HCT116 (cell line): ENCODE results near the gene PLEKHO2. TPM values are rescaled to one million over a fixed set of nuclear protein-coding genes. Genes with fewer than 3 reads are reported as not detected.
"Not testable (repeated sequence)": the region's sequence is repeated elsewhere in the genome, so short reads cannot be mapped to it uniquely, and the experiment has no call there.

Source experiments
- ATAC-seq: fragments of 200-7000 bp; cut with Tn5 transposase; 2 replicates; pipeline ENCODE4 v1.9.1; 2020; ENCODE audit warnings: mild to moderate bottlenecking, moderate library complexity
- BruUV-seq: library from RNA; stranded (reverse); fragments of 400-500 nt; replicated peaks from 2 replicates; lab custom pipeline; 2021; lab: Mats Ljungman, UMichigan
- CTCF ChIA-PET: fragments of 300-600 bp; sonication (Branson Sonifier 250); formaldehyde crosslinking; loops from one replicate; lab custom pipeline; 2021; ENCODE audit warnings: antibody characterized with exemption; lab: Charles Lee
- POLR2A ChIA-PET: fragments of 300-600, 350-600 bp; sonication (Branson Sonifier 250); formaldehyde crosslinking; loops from one replicate; lab custom pipeline; 2021; ENCODE audit warnings: antibody characterized with exemption; lab: Charles Lee
- RAD21 ChIA-PET, 2 experiments: fragments of 300-600 bp; sonication (Branson Sonifier 250); formaldehyde crosslinking; loops; one replicate each; lab custom pipeline; 2023; ENCODE audit warnings: low total read pairs in 2 of 2; ENCODE audit not compliant: uncharacterized antibody in 2 of 2, unreplicated experiment in 2 of 2, low non-redundant PET in 1 of 2; lab: Charles Lee
- DNase-seq: peaks from one replicate; pipeline ENCODE4 v3.0.0-alpha.2; 2010; ENCODE audit warnings: low read depth, low spot score
- H2AFZ ChIP-seq: fragments of 200-600 bp; shearing (Covaris generic), sonication (generic); 2 replicates; pipeline ENCODE4 v1.6.1; 2017; ENCODE audit warnings: low read depth, mixed run types, mixed read lengths, antibody characterized with exemption, low read length; ENCODE audit not compliant: poor library complexity, severe bottlenecking
- H3K27ac ChIP-seq: 2 replicates; pipeline ENCODE4 v1.5.1; 2012; ENCODE audit warnings: low read depth, low read length
- H3K27me3 ChIP-seq: fragments of 200-600 bp; sonication (generic); 2 replicates; pipeline ENCODE4 v1.6.1; 2016; ENCODE audit warnings: mixed run types, low read length, mixed read lengths; ENCODE audit not compliant: insufficient read depth
- H3K36me3 ChIP-seq, 2 experiments: fragments of 200-500 bp in 1 of 2; fragments of 200-600 bp in 1 of 2; sonication (Bioruptor generic) in 1 of 2; sonication (generic) in 1 of 2; 2 replicates each; pipeline versions ENCODE4 v1.5.1 to v1.6.1; 2014 to 2016; ENCODE audit warnings: low read length in 2 of 2, inconsistent platforms in 1 of 2, mixed read lengths in 1 of 2, mixed run types in 1 of 2; ENCODE audit not compliant: insufficient read depth in 2 of 2, control insufficient read depth in 1 of 2
- H3K4me1 ChIP-seq, 2 experiments: fragments of 200-600 bp in 1 of 2; sonication (generic) in 1 of 2; 2 replicates each; pipeline versions ENCODE4 v1.5.1 to v1.6.1; 2012 to 2017; ENCODE audit warnings: low read length in 2 of 2, inconsistent platforms in 1 of 2, mild to moderate bottlenecking in 1 of 2, mixed read lengths in 1 of 2, mixed run types in 1 of 2, moderate library complexity in 1 of 2; ENCODE audit not compliant: insufficient read depth in 2 of 2, control insufficient read depth in 1 of 2
- H3K4me2 ChIP-seq: fragments of 200-600 bp; sonication (generic); 2 replicates; pipeline ENCODE4 v1.6.1; 2017; ENCODE audit warnings: mixed run types, low read length, mixed read lengths
- H3K4me3 ChIP-seq, 2 experiments: fragments of 200-600 bp in 1 of 2; sonication (generic) in 1 of 2; replicated peaks in 1 of 2; 2 replicates each; pipeline ENCODE4 v1.5.1; 2011 to 2016; ENCODE audit warnings: low read length in 2 of 2, control low read depth in 1 of 2, low read depth in 1 of 2, mild to moderate bottlenecking in 1 of 2, mixed read lengths in 1 of 2, mixed run types in 1 of 2
- H3K79me2 ChIP-seq: fragments of 200-600 bp; sonication (generic); 2 replicates; pipeline ENCODE4 v1.6.1; 2017; ENCODE audit warnings: mild to moderate bottlenecking, mixed run types, low read length, moderate library complexity, mixed read lengths; ENCODE audit not compliant: insufficient read depth
- H3K9ac ChIP-seq: fragments of 200-600 bp; sonication (generic); 2 replicates; pipeline ENCODE4 v1.6.1; 2016; ENCODE audit warnings: low read length, mixed read lengths
- H3K9me2 ChIP-seq: fragments of 200-600 bp; sonication (generic), shearing (Covaris generic); 2 replicates; pipeline ENCODE4 v1.6.1; 2017; ENCODE audit warnings: mixed run types, mild to moderate bottlenecking, moderate library complexity; ENCODE audit not compliant: insufficient read depth
- H3K9me3 ChIP-seq, 2 experiments: fragments of 200-500 bp in 1 of 2; fragments of 200-600 bp in 1 of 2; sonication (Bioruptor generic) in 1 of 2; sonication (generic) in 1 of 2; 2 replicates each; pipeline ENCODE4 v1.6.1; 2014 to 2017; ENCODE audit warnings: low read length in 2 of 2, mixed read lengths in 2 of 2, inconsistent platforms in 1 of 2, low read depth in 1 of 2, mild to moderate bottlenecking in 1 of 2, mixed run types in 1 of 2, moderate library complexity in 1 of 2; ENCODE audit not compliant: control insufficient read depth in 1 of 2, insufficient read depth in 1 of 2
- H4K20me1 ChIP-seq: fragments of 200-600 bp; sonication (generic), shearing (Covaris generic); 2 replicates; pipeline ENCODE4 v1.6.1; 2017; ENCODE audit warnings: mixed run types, mild to moderate bottlenecking, moderate library complexity; ENCODE audit not compliant: insufficient read depth
- EZH2 ChIP-seq: fragments of 200-600 bp; sonication (generic); IDR thresholded peaks from 2 replicates; pipeline ENCODE4 v1.6.1; 2017; ENCODE audit warnings: antibody characterized with exemption, mixed run types
- POLR2A ChIP-seq: IDR thresholded peaks from 2 replicates; pipeline ENCODE4 v1.7.0; 2011; ENCODE audit warnings: borderline replicate concordance; ENCODE audit not compliant: insufficient read depth, insufficient read length; ENCODE audit errors: extremely low read depth
- POLR2AphosphoS5 ChIP-seq: IDR thresholded peaks from 2 replicates; pipeline ENCODE4 v1.6.1; 2011; ENCODE audit warnings: mild to moderate bottlenecking, low read depth, low read length, moderate library complexity
- SIN3A ChIP-seq: IDR thresholded peaks from 2 replicates; pipeline ENCODE4 v1.6.1; 2012; ENCODE audit warnings: low read depth
- YY1 ChIP-seq: IDR thresholded peaks from 2 replicates; pipeline ENCODE4 v1.6.1; 2011; ENCODE audit warnings: low read length, low read depth, moderate library complexity, mild to moderate bottlenecking; ENCODE audit not compliant: insufficient replicate concordance; ENCODE audit errors: extremely low read depth
- ZFX ChIP-seq: fragments of 450-650 bp; IDR thresholded peaks from 2 replicates; pipeline ENCODE4 v1.6.1; 2017
- ZNF274 ChIP-seq: fragments of 200-500 bp; sonication (Bioruptor generic); IDR thresholded peaks from 2 replicates; pipeline ENCODE4 v1.6.1; 2014; ENCODE audit warnings: mild to moderate bottlenecking, low read depth, low read length, inconsistent platforms
- intact Hi-C: fragments of 100-400 bp; cut with micrococcal nuclease; formaldehyde crosslinking; loops from 2 replicates; pipeline ENCODE4 v1.10.0; 2022
- total RNA-seq: library from RNA; stranded (reverse); gene quantifications from one replicate; pipeline ENCODE4 v1.2.1, GENCODE V29; 2021; ENCODE audit not compliant: unreplicated experiment
- TF ChIP-seq, protein P1 (sequence below): IDR thresholded peaks from 2 replicates; pipeline ENCODE4 v1.6.1; 2012

PLEKHO2 gene
- total RNA-seq, 1 experiment from 2014 or later = 8.0 TPM

GRCh38 chr15:64813075-64813474 lies 28.6 kb upstream of the PLEKHO2 start:
- TF ChIP-seq ZFX (no peak), ZNF274 (no peak), POLR2A (no peak), POLR2AphosphoS5 (no peak), SIN3A (no peak), EZH2 (no peak), YY1 (no peak)
- TF ChIP-seq, protein P1, sequence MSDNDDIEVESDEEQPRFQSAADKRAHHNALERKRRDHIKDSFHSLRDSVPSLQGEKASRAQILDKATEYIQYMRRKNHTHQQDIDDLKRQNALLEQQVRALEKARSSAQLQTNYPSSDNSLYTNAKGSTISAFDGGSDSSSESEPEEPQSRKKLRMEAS = no peak
- TF ChIP-seq, all 23 proteins: peak for 0
- RAD21 ChIA-PET = no interaction called here
- Histone ChIP-seq H3K4me1 (peaks cover 0 to 4% of the 10 kb centered on the region in 2 experiments; a peak in 2 of 4 replicates), H2AFZ (no peak overlapping the region), H3K9me3 (no peaks in the 10 kb centered on the region), H3K27ac (no peak overlapping the region), H3K9me2 (no peaks in the 10 kb centered on the region), H3K4me3 (no peak overlapping the region), H3K27me3 (no peaks in the 10 kb centered on the region), H3K9ac (no peak overlapping the region), H3K36me3 (0 out of 4 replicates have a peak, but pooled peaks cover 0 to under 1% of the 10 kb centered on the region in 2 experiments), H3K4me2 (no peak overlapping the region), H4K20me1 (no peaks in the 10 kb centered on the region), H3K79me2 (no peaks in the 10 kb centered on the region)
- CTCF ChIA-PET = no interaction called here
- POLR2A ChIA-PET = no interaction called here
- intact Hi-C loops = no loop called here
- DNase-seq (no peak), ATAC-seq (no peak)
- BruUV-seq = no TSS peak

DNA sequence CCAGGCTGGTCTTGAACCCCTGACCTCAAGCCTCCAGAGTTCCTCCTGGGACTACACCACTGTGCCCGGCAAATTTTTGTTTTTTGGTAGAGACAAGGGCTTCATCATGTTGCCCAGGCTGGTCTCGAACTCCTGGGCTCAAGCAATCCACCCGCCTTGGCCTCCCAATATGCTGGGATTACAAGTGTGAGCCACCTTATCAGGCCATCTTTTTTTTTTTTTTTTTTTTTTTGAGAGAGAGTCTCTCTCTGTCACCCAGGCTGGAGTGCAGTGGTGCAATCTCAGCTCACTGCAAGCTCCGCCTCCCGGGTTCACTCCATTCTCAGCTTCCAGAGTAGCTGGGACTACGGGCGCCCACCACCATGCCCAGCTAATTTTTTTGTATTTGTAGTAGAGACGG lies 27.4 kb upstream of the PLEKHO2 start:
- intact Hi-C loops, H3K9me3 ChIP-seq, H2AFZ ChIP-seq, ATAC-seq, H3K4me1 ChIP-seq, BruUV-seq, H3K4me2 ChIP-seq, H3K9me2 ChIP-seq, H3K9ac ChIP-seq, H3K4me3 ChIP-seq, H3K27ac ChIP-seq, DNase-seq, H3K79me2 ChIP-seq, POLR2A ChIA-PET, H3K27me3 ChIP-seq, H3K36me3 ChIP-seq, H4K20me1 ChIP-seq: not testable (repeated sequence)
- CTCF ChIA-PET = interaction anchor here (1.1 kb wide), 1 partner anchor 86 kb away, joined by 4 read pairs; no protein-coding TSS in a partner anchor
- RAD21 ChIA-PET = interaction anchor here in 1 of 2 experiments (0.7 kb wide), 1 partner anchor 86 kb away, joined by 6 read pairs; no protein-coding TSS in a partner anchor

GRCh38 chr15:64814965-64815364 lies 26.8 kb upstream of the PLEKHO2 start:
- H3K27ac ChIP-seq, H3K9me3 ChIP-seq, BruUV-seq, H3K4me3 ChIP-seq, H3K79me2 ChIP-seq, H4K20me1 ChIP-seq, H3K4me1 ChIP-seq, ATAC-seq, H3K36me3 ChIP-seq, H3K4me2 ChIP-seq, H2AFZ ChIP-seq, H3K9me2 ChIP-seq, H3K9ac ChIP-seq, intact Hi-C loops, H3K27me3 ChIP-seq, DNase-seq: not testable (repeated sequence)
- ChIA-PET POLR2A (interaction anchor here (1.5 kb wide), 1 partner anchor 11 kb away, joined by 7 read pairs; the partner anchor contains the start of gene PIF1), CTCF (interaction anchor here (0.8 to 1.1 kb wide), 2 partner anchors 21 to 87 kb away, joined by 3 to 4 read pairs; no protein-coding TSS in a partner anchor), RAD21 (interaction anchor here in 1 of 2 experiments (0.7 kb wide), 1 partner anchor 87 kb away, joined by 6 read pairs; no protein-coding TSS in a partner anchor)
